Erythroblast (primary cell): ENCODE measurements around the gene IRF5.
"Not testable (repeated sequence)": the region's sequence is repeated elsewhere in the genome, so short reads cannot be mapped to it uniquely, and the experiment has no call there.

ENCODE experiments used
- DNase-seq, 2 experiments: peaks; one replicate each; lab custom pipeline; 2025; lab: John Stamatoyannopoulos, UW
- GATA1 ChIP-seq: IDR thresholded peaks from 2 replicates; pipeline ENCODE4 v1.6.1; 2011; ENCODE audit warnings: low read depth, mild to moderate bottlenecking, control low read depth, low read length, moderate library complexity
- POLR2A ChIP-seq: IDR thresholded peaks from 2 replicates; pipeline ENCODE4 v1.6.1; 2011; ENCODE audit warnings: mild to moderate bottlenecking, low read length

Gene IRF5

GRCh38 chr7:128911423-128912031 is 26.2 kb upstream of the IRF5 start:
- TF ChIP-seq GATA1 (no peak), POLR2A (no peak)
- no peak for DNase-seq

- TF ChIP-seq GATA1, result no peak
- TF ChIP-seq POLR2A, result no peak
- DNase-seq, result no peak
Observed at GRCh38 chr7:128912281-128912680, 25.4 kb upstream of the IRF5 start.

- DNase-seq, result not testable (repeated sequence)
Observed at GRCh38 chr7:128912709-128913495, 24.8 kb upstream of the IRF5 start.

GRCh38 chr7:128913870-128914565 is 23.7 kb upstream of the IRF5 start:
- TF ChIP-seq POLR2A (no peak), GATA1 (no peak)
- DNase-seq, result no peak

- DNase-seq, result no peak
- TF ChIP-seq GATA1, result no peak
- TF ChIP-seq POLR2A, result no peak
Observed at GRCh38 chr7:128914566-128915151, 23.1 kb upstream of the IRF5 start.

- no peak for DNase-seq
Observed at GRCh38 chr7:128915271-128915819, 22.4 kb upstream of the IRF5 start.

GRCh38 chr7:128915841-128916642 is 21.7 kb upstream of the IRF5 start:
- no peak for DNase-seq
- TF ChIP-seq POLR2A (no peak), GATA1 (no peak)

More at GRCh38 chr7:128915271-128915819, 22.4 kb upstream of the IRF5 start:
- TF ChIP-seq POLR2A, result no peak
- no peak for TF ChIP-seq GATA1

- no peak for DNase-seq
- TF ChIP-seq POLR2A (no peak), GATA1 (no peak)
Observed at GRCh38 chr7:128916643-128916915, 21.1 kb upstream of the IRF5 start.

GRCh38 chr7:128917122-128917521 is 20.6 kb upstream of the IRF5 start:
- TF ChIP-seq GATA1 (no peak), POLR2A (no peak)
- no peak for DNase-seq

- TF ChIP-seq GATA1, result no peak
- no peak for TF ChIP-seq POLR2A
- DNase-seq, result no peak
Observed at GRCh38 chr7:128918016-128918665, 19.6 kb upstream of the IRF5 start.

- DNase-seq, result no peak
- no peak for TF ChIP-seq POLR2A
- no peak for TF ChIP-seq GATA1
Observed at GRCh38 chr7:128919241-128919640, 18.5 kb upstream of the IRF5 start.

- TF ChIP-seq GATA1, result no peak
- TF ChIP-seq POLR2A, result no peak
- no peak for DNase-seq
Observed at GRCh38 chr7:128919881-128920799, 17.6 kb upstream of the IRF5 start.
